ENCODE measurements around the gene CDK18.

Gene CDK18

GRCh38 chr1:205570796-205571537, 66.5 kb downstream of the CDK18 start:
- no peak for DNase-seq (ENCODE audit: low read depth)

- no peak for DNase-seq (ENCODE audit: low read depth)
These were observed 67.3 kb downstream of the CDK18 start for GRCh38 chr1:205571747-205572146.

- no peak for DNase-seq (ENCODE audit: low read depth)
These were observed 68.0 kb downstream of the CDK18 start for GRCh38 chr1:205572421-205572820.

GRCh38 chr1:205575294-205575885, 70.9 kb downstream of the CDK18 start:
- no peak for DNase-seq (ENCODE audit: low read depth)

GRCh38 chr1:205576011-205576410, 71.5 kb downstream of the CDK18 start:
- DNase-seq (ENCODE audit: low read depth): no peak

GRCh38 chr1:205576805-205577761, 72.6 kb downstream of the CDK18 start:
- no peak for DNase-seq (ENCODE audit: low read depth)

GRCh38 chr1:205577874-205578658, 73.6 kb downstream of the CDK18 start:
- DNase-seq (ENCODE audit: low read depth): no peak

GRCh38 chr1:205578780-205579571, 74.5 kb downstream of the CDK18 start:
- DNase-seq (ENCODE audit: low read depth): no peak

- DNase-seq (ENCODE audit: low read depth): no peak
These were observed 75.2 kb downstream of the CDK18 start for GRCh38 chr1:205579711-205580110.

- DNase-seq (ENCODE audit: low read depth): no peak
These were observed 75.9 kb downstream of the CDK18 start for GRCh38 chr1:205580140-205580922.

GRCh38 chr1:205580923-205581180, 76.4 kb downstream of the CDK18 start:
- DNase-seq (ENCODE audit: low read depth): no peak

GRCh38 chr1:205581321-205581980, 77.0 kb downstream of the CDK18 start:
- no peak for DNase-seq (ENCODE audit: low read depth)

- DNase-seq (ENCODE audit: low read depth): no peak
These were observed 77.6 kb downstream of the CDK18 start for GRCh38 chr1:205582046-205582445.
